GM21786 (cell line): ENCODE measurements around the gene CHRNE.
"Not testable (repeated sequence)": the region's sequence is repeated elsewhere in the genome, so short reads cannot be mapped to it uniquely, and the experiment has no call there.

Source experiments
- ATAC-seq: cut with Tn5 transposase; IDR thresholded peaks from one replicate; pipeline ENCODE4 v1.9.1; 2021; ENCODE audit not compliant: unreplicated experiment

The CHRNE gene

GRCh38 chr17:4908301-4908700, 5.4 kb upstream of the CHRNE start:
- no peak for ATAC-seq

- not testable (repeated sequence) for ATAC-seq
Observed at GRCh38 chr17:4906642-4907041, 3.7 kb upstream of the CHRNE start.

GRCh38 chr17:4902540-4902939, 358 bp downstream of the CHRNE start:
- ATAC-seq = no peak

- ATAC-seq = no peak
Observed at GRCh38 chr17:4901648-4902344, 1.1 kb downstream of the CHRNE start.

- ATAC-seq = no peak
Observed at GRCh38 chr17:4901108-4901647, 1.7 kb downstream of the CHRNE start.

- ATAC-seq = no peak
Observed at GRCh38 chr17:4900231-4901107, 2.4 kb downstream of the CHRNE start.

GRCh38 chr17:4899341-4900230, 3.3 kb downstream of the CHRNE start, which contains the start of gene C17orf107:
TSS of gene C17orf107 (plus strand) at chr17:4899536. CDS start at chr17:4899763, 227 bp downstream.
- ATAC-seq = no peak

GRCh38 chr17:4898927-4899326, 4.0 kb downstream of the CHRNE start:
- ATAC-seq = no peak

- ATAC-seq = no peak
Observed at GRCh38 chr17:4898351-4898750, 4.5 kb downstream of the CHRNE start.

GRCh38 chr17:4897785-4898184, 5.1 kb downstream of the CHRNE start:
- ATAC-seq = no peak

GRCh38 chr17:4897198-4897687, 5.7 kb downstream of the CHRNE start:
- ATAC-seq = no peak

GRCh38 chr17:4896332-4897197, 6.3 kb downstream of the CHRNE start:
- no peak for ATAC-seq

- no peak for ATAC-seq
Observed at GRCh38 chr17:4895657-4896331, 7.1 kb downstream of the CHRNE start.

GRCh38 chr17:4895121-4895520, 7.8 kb downstream of the CHRNE start:
- ATAC-seq = no peak

- ATAC-seq = no peak
Observed at GRCh38 chr17:4893721-4894560, 9.0 kb downstream of the CHRNE start.

- no peak for ATAC-seq
Observed at GRCh38 chr17:4893272-4893671, 9.6 kb downstream of the CHRNE start.

GRCh38 chr17:4892499-4893221, 10.2 kb downstream of the CHRNE start:
- ATAC-seq = no peak
